ENCODE data around the gene MYCBPAP.

DNA sequence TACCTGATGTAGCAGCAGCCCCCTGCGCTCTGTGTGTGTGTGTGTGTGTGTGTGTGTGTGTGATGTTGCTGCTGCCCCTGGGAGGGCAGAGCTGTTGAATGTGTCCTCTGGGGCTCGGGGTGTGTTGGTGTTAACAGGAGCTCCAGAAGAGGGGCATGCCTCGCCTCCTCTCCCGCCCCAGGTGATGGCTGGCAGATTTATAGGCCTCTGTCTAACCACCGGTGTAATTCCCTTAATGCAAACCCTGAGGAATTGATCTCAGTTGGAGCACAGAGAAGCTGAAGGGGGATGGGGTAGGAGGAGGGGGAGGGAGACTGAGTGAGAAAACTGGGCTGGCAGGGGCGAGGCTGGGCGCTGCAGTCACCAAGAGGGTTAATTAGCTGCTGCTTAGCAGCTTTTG, 62.3 kb downstream of the MYCBPAP start:
- TF ChIP-seq, protein P1, sequence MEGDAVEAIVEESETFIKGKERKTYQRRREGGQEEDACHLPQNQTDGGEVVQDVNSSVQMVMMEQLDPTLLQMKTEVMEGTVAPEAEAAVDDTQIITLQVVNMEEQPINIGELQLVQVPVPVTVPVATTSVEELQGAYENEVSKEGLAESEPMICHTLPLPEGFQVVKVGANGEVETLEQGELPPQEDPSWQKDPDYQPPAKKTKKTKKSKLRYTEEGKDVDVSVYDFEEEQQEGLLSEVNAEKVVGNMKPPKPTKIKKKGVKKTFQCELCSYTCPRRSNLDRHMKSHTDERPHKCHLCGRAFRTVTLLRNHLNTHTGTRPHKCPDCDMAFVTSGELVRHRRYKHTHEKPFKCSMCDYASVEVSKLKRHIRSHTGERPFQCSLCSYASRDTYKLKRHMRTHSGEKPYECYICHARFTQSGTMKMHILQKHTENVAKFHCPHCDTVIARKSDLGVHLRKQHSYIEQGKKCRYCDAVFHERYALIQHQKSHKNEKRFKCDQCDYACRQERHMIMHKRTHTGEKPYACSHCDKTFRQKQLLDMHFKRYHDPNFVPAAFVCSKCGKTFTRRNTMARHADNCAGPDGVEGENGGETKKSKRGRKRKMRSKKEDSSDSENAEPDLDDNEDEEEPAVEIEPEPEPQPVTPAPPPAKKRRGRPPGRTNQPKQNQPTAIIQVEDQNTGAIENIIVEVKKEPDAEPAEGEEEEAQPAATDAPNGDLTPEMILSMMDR (IDR thresholded peaks at IDR 0.05) = no peak
- no peak for TF ChIP-seq POLR2A (IDR thresholded peaks at IDR 0.05)

Data from testis (tissue), 2 donors.